ENCODE measurements around the gene SPTLC2. TPM values are rescaled to one million over a fixed set of nuclear protein-coding genes. Genes with fewer than 3 reads are reported as not detected.
"Not testable (repeated sequence)": the region's sequence is repeated elsewhere in the genome, so short reads cannot be mapped to it uniquely, and the experiment has no call there.

Gene SPTLC2
- total RNA-seq, 4 donors from 2014 or later, result 21.6 to 35.5 (median 29.8) TPM

DNA sequence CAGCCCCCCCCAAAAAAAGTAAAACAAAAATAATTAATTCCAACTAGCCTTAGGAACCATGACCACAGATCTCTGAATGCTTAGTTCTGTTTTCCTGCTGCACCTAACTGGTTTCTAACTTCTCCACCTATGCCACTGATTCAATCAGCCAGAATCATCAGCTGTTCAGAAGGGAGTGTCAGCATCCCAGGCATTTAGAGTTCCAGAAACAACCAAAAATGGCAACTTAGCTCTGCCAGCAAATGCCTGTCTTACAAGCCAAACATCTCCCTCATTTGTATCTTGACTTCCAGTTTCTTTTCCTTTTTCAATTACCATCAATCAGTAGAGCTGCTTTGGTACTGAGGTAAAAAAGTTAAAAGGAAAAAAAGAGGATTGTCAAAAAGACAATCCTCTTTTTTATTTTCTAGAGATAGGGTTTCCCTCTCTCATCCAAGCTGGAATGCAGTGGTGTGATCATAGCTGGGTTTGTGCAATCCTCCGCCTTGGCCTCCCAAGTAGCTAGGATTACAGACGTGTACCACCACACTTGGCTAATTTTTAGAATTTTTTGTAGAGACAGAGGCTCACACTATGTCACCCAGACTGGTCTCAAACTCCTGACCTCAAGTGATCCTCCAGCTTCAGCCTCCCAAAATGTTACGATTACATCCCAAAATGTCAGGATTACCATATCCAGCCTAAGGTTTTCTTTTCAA is 72.7 kb downstream of the SPTLC2 start:
- Histone ChIP-seq H3K4me1 (peaks cover 0 to 6% (median 0%) of the 10 kb centered on the region in 4 donors), H3K9me3 (no peaks in the 10 kb centered on the region), H3K27me3 (no peaks in the 10 kb centered on the region), H3K36me3 (peaks cover 0 to 45% (median 0%) of the 10 kb centered on the region in 3 donors), H3K27ac (no peak overlapping the region), H3K4me3 (no peak overlapping the region)
- no peak for DNase-seq
- TF ChIP-seq, protein P1, sequence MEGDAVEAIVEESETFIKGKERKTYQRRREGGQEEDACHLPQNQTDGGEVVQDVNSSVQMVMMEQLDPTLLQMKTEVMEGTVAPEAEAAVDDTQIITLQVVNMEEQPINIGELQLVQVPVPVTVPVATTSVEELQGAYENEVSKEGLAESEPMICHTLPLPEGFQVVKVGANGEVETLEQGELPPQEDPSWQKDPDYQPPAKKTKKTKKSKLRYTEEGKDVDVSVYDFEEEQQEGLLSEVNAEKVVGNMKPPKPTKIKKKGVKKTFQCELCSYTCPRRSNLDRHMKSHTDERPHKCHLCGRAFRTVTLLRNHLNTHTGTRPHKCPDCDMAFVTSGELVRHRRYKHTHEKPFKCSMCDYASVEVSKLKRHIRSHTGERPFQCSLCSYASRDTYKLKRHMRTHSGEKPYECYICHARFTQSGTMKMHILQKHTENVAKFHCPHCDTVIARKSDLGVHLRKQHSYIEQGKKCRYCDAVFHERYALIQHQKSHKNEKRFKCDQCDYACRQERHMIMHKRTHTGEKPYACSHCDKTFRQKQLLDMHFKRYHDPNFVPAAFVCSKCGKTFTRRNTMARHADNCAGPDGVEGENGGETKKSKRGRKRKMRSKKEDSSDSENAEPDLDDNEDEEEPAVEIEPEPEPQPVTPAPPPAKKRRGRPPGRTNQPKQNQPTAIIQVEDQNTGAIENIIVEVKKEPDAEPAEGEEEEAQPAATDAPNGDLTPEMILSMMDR (IDR thresholded peaks at IDR 0.05), result no peak
- TF ChIP-seq POLR2A (IDR thresholded peaks at IDR 0.05), result no peak

GRCh38 chr14:77543240-77543551 is 73.2 kb downstream of the SPTLC2 start:
- Histone ChIP-seq H3K4me1 (peaks cover 0 to 6% (median 0%) of the 10 kb centered on the region in 4 donors), H3K4me3 (no peak overlapping the region), H3K36me3 (peaks cover 0 to 39% (median 0%) of the 10 kb centered on the region in 3 donors), H3K27me3 (no peaks in the 10 kb centered on the region), H3K9me3 (no peaks in the 10 kb centered on the region), H3K27ac (no peak overlapping the region)
- no peak for TF ChIP-seq POLR2A (IDR thresholded peaks at IDR 0.05)
- TF ChIP-seq, protein P1 (IDR thresholded peaks at IDR 0.05), result no peak
- no peak for DNase-seq

- Histone ChIP-seq H3K4me3 (no peak overlapping the region), H3K27ac (peak overlapping the region in 1 of 4 donors; percentile 51), H3K36me3 (peaks cover 0 to 35% (median 0%) of the 10 kb centered on the region in 3 donors), H3K27me3 (no peaks in the 10 kb centered on the region), H3K9me3 (no peaks in the 10 kb centered on the region), H3K4me1 (peaks cover 0 to 6% (median 0%) of the 10 kb centered on the region in 4 donors)
- no peak for DNase-seq
- TF ChIP-seq, protein P1 (IDR thresholded peaks at IDR 0.05), result no peak
- TF ChIP-seq POLR2A (IDR thresholded peaks at IDR 0.05), result no peak
Measured at GRCh38 chr14:77542421-77543239, 73.8 kb downstream of the SPTLC2 start.

- Histone ChIP-seq H3K27ac (no peak overlapping the region), H3K9me3 (no peaks in the 10 kb centered on the region), H3K4me3 (no peak overlapping the region), H3K27me3 (no peaks in the 10 kb centered on the region), H3K4me1 (peaks cover 0 to 6% (median 0%) of the 10 kb centered on the region in 4 donors), H3K36me3 (peaks cover 0 to 27% (median 0%) of the 10 kb centered on the region in 3 donors)
- no peak for TF ChIP-seq POLR2A (IDR thresholded peaks at IDR 0.05)
- TF ChIP-seq, protein P1 (IDR thresholded peaks at IDR 0.05), result no peak
- no peak for DNase-seq
Measured at GRCh38 chr14:77541905-77542304, 74.5 kb downstream of the SPTLC2 start.

- DNase-seq, H3K27ac ChIP-seq, H3K9me3 ChIP-seq, H3K4me3 ChIP-seq, H3K36me3 ChIP-seq, H3K27me3 ChIP-seq, H3K4me1 ChIP-seq: not testable (repeated sequence)
Measured at GRCh38 chr14:77536951-77537350, 79.5 kb downstream of the SPTLC2 start.

DNA sequence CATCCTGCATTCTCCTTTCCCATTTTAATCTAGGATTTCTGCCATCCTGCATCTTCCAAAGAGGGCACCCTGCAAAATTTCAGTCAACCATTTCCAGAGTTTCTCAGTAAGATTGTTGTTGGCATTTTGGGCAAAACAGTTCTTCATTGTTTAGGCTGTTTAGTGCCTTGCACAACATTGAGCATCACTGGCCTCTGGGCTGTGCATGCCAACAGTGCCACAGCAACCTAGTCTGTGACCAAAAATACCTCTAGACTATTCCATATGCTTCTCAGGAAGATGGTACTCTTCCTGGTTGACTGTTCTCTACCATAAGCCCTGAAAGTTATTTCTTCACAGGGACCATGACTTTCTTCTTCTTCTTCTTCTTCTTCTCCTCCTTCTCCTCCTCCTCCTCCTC is 85.4 kb downstream of the SPTLC2 start:
- H3K4me3 ChIP-seq, result no peak overlapping the region
- H3K27ac ChIP-seq, result no peak overlapping the region
- H3K27me3 ChIP-seq, result no peaks in the 10 kb centered on the region

More for the DNA sequence above, 85.4 kb downstream of the SPTLC2 start:
- DNase-seq, result no peak
- no peaks in the 10 kb centered on the region for H3K4me1 ChIP-seq
- no peak for TF ChIP-seq POLR2A (IDR thresholded peaks at IDR 0.05)
- TF ChIP-seq, protein P1 (IDR thresholded peaks at IDR 0.05), result no peak
- H3K9me3 ChIP-seq, result no peaks in the 10 kb centered on the region
- peaks cover 0 to 4% (median 0%) of the 10 kb centered on the region in 3 donors for H3K36me3 ChIP-seq
